Measurements from ENCODE around the gene TMPRSS7.

The TMPRSS7 gene, protein sequence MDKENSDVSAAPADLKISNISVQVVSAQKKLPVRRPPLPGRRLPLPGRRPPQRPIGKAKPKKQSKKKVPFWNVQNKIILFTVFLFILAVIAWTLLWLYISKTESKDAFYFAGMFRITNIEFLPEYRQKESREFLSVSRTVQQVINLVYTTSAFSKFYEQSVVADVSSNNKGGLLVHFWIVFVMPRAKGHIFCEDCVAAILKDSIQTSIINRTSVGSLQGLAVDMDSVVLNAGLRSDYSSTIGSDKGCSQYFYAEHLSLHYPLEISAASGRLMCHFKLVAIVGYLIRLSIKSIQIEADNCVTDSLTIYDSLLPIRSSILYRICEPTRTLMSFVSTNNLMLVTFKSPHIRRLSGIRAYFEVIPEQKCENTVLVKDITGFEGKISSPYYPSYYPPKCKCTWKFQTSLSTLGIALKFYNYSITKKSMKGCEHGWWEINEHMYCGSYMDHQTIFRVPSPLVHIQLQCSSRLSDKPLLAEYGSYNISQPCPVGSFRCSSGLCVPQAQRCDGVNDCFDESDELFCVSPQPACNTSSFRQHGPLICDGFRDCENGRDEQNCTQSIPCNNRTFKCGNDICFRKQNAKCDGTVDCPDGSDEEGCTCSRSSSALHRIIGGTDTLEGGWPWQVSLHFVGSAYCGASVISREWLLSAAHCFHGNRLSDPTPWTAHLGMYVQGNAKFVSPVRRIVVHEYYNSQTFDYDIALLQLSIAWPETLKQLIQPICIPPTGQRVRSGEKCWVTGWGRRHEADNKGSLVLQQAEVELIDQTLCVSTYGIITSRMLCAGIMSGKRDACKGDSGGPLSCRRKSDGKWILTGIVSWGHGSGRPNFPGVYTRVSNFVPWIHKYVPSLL

DNA sequence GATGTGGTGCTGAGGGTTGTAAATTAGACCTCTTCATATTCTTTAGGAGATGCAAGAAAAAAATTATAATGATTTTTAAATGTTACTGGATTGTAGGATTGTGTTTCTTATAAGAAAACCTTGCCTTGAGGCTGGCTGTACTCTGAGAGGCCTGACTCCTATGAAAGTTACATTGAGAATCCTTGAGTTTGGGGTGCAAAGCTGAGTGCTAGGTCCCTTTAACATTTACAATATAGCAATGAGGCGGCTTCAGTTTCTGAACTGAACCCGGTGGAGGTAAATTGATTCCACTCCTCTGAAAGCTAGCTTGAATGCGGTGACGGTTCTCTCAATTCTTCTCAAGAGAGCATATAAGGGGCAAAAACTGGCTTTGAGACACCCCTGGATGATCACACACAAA, at the start of gene TMPRSS7:
Gene TMPRSS7, plus strand, starts transcription at position 301 of the 400 bp plus-strand sequence. CDS start 110 bp downstream, outside the sequence.
- no peak for DNase-seq (ENCODE audit: low read depth in 3 of 3, low spot score in 1 of 3)

DNA sequence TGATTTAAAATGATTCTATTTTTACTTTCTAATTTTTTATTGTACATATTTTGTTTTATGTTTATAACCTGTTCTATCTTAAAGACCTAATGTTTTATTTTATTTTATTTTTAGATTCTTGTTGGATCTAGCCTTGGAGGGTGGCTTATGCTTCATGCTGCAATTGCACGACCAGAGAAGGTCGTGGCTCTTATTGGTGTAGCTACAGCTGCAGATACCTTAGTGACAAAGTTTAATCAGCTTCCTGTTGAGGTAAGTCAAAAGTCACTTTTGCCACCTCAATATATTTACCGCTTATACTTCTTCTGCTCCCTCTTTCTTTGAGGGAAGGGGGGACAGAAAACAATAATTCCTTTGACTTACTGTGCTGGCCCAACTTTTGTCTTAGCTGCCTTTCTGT, 47.7 kb upstream of the TMPRSS7 start:
- no peak for DNase-seq (ENCODE audit: low read depth in 3 of 3, low spot score in 1 of 3)

DNA sequence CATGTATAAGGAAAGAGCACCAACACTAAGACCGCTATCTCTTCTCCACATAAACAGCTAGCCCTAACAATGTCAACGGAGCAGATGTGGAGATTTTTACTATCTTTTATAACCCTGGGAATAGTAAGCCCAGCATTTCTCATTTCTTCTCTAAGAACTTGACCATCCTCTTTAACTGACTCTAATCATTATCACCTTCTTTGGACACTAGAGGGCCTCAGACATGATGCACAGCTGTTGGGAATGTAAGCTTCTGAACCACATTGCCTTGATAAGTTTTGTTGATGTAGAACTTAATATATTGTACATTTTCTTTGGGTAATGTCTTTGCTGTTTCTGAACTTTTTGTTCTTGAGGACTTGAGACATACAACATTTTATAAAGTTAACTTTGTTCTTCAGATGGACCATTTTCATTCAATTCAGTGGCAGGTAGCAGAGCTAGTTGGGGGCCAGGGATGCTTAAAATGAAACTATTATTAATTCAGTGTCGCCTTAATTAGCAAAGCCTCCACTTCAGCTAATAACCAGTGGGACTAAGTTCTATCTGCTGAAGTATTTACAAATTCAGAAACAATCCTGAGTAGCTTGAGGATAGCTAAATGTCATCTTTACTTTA, 45.4 kb upstream of the TMPRSS7 start:
- DNase-seq (ENCODE audit: low read depth in 3 of 3, low spot score in 1 of 3): no peak

DNA sequence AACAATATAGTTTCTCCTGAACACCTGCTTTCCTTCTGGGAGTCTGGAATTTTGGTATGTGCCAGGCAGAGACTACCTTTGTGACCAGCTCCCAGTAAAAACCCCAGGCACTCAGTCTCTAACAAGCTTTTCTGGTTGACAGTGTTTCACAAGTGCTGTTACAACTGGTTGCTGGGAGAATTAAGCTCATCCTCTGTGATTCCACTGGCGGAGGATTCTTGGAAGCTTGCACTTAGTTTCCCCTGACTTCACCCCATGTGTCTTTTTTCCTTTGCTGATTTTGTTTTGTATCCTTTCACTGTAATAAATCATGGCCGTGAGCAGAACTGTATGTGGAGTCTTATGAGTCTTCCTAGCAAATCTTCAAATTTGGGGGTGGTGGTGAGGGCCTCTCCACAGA, 41.5 kb upstream of the TMPRSS7 start:
- no peak for DNase-seq (ENCODE audit: low read depth in 3 of 3, low spot score in 1 of 3)

DNA sequence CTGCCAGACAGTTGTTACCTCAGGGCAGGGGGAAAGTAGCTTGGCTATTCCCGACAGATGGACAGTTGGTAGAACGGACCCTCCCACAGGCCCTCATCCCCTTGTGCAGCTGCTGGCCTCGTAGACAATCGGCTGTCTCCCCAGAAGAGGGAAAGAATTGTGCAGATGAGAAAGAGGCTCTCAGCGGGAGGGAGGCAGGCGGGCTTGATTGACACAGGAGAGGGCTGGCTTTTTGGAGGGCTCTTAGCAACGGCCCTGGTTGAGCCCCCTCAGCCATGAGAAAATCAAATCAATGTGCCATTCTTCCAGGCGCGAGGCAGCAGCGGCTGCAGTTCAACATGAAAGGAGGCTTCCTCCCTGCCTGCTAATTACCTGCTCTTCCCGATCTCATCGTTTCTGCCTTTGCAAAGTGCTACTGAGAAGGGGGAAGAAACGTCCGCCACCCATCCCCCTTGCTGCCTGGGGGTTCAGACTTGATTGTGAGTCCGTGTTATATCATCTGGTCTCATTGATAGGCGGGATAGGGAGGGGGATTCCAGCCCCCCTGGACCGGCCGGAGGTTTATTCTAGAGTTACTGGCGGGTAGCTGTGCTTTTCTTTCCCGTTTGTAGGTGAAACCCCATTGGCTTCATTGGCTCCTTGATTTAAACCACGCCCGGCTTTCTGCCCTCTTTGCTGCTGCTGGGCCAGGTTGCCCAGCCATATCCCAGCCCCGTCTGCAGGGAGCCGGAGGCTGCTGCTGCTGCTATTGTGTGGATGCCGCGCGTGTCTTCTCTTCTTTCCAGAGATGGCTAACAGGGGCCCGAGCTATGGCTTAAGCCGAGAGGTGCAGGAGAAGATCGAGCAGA, 35.7 kb upstream of the TMPRSS7 start, which contains the start of gene TAGLN3:
Gene TAGLN3, plus strand, starts transcription at position 287 of the 848 bp plus-strand sequence. Its CDS starts 501 bp downstream, at position 788.
- no peak for DNase-seq (ENCODE audit: low read depth in 3 of 3, low spot score in 1 of 3)

DNA sequence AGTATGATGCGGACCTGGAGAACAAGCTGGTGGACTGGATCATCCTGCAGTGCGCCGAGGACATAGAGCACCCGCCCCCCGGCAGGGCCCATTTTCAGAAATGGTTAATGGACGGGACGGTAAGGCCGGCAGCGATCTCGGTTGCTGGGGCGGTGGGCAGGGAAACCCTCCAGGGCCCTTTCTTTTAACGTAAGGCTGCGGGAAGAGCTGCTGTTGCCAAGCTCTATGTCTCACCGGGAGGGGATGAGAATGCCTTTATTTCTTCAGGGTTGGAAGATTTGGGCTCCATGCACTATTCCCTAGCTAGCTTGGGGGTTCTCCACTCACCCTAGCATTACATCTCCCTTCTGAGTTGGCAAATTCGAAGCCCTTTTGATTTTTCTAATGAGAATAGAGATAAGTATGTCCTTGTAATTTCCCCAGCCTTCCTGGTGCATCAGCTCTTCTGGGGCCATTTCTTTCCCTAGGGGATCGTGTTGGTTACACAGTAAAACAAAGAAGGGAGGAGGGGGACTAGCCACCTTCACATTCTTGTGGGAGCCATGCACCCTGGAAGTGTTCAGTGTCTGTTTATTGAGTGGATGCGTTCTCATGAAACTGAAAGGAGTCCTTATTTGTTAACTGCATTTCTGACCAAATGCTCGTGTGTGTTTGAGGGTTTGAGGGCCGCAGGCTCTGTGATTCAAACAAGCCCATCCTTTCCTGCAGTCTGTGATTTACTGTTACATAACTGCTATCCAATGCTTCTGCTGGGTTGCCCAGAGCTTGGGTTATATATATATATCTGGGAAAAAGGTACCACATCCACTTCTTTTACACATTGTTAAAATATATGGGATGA, 34.8 kb upstream of the TMPRSS7 start:
- no peak for DNase-seq (ENCODE audit: low read depth in 3 of 3, low spot score in 1 of 3)

DNA sequence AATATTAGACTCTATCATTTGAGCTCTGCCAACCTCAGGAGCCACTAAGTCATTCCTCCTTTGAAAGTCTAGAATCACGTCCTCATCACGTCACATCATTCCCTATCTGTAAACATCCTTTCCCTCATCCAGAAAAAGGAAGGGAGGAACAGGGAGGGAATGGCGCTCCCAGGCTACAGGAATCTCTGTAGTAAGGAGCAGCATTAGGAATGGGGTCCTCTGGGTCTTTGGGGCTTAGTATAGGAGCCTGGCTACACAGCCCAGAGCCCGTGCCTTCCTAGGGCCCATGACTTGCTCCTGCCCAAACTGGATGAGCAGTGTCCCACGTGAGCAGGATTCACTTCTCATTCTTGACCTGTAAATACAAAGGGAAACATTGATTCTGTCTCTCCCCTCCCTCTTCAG, 34.2 kb upstream of the TMPRSS7 start:
- DNase-seq (ENCODE audit: low read depth in 3 of 3, low spot score in 1 of 3): no peak

DNA sequence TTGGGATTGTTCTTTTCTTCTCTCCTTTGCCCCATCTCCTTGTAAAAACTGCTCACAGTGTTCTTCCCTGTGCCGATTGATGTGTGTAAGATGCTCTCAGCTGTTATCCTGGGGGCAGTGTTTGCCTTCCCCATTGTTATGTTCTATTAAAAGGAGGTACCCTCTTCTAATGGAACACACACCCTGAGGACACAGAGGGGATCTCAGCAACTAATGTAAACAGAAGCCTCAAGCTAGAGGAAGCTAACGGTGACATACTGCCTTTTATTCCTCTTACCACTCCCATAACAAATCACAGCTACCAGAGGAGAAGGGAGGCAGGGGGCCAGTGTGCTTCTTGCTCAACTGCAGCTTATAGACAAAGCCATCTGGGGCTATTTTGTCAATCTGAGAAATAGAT, 33.6 kb upstream of the TMPRSS7 start:
- DNase-seq (ENCODE audit: low read depth in 3 of 3, low spot score in 1 of 3): no peak

DNA sequence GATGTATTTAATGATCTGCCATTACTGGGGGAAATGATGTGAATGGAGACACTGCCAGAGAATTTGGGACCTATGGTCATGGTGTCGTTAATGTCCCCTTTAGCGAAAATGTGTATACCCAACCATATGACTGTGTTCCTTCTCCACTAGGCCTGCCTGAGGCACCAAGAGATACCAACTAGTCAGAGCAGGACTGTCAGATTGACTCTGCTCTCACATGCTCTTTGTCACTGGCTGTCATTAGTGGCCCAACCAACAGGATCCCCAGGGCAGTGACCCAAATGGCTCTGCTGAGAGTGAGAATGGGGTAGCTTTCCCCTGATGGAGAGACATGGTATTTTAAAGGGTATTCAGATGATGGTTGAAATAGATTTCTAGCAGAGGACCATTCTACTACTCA, 33.0 kb upstream of the TMPRSS7 start:
- DNase-seq (ENCODE audit: low read depth in 3 of 3, low spot score in 1 of 3): no peak

DNA sequence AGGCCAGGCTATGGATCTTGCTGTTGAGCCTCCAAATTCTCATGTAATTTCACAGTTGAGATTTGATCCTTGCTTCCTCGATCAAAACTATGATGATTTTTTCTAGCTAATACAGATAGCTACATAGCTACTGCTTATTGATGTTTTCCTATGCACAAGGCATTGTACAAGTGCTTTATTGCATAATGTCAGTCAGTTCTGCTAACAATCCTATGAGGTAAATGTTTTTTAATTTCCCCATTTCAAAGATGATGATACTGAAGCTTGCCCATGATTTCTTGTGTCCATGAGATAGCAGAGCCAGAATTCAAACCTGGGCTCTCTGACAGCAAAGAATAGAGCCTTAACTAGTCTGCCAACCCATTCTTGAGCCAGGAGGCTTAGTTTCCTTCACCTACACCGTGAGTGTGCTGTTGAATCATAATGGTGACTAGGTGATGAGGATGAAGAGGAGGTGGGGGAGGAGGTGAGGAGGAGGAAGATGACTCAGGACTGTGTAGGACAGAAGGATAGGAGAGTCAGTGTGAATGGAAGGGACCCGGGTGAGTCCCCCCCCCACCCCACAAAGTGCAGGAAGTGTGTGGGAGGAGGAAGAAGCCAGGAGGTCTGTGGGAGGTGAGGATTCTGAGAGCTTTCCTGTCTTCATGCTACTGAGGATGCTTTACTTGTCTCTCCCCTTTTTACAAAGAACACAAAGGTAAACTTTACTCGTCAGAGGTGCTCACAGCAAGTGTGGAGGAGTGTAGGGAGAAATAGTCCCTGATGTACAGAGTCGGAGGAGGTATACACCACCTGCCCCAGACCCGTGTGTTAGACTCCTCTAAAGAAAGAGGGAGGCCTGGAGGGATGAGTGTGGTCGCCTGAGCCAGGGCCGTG, 32.2 kb upstream of the TMPRSS7 start:
- DNase-seq (ENCODE audit: low read depth in 3 of 3, low spot score in 1 of 3): no peak

DNA sequence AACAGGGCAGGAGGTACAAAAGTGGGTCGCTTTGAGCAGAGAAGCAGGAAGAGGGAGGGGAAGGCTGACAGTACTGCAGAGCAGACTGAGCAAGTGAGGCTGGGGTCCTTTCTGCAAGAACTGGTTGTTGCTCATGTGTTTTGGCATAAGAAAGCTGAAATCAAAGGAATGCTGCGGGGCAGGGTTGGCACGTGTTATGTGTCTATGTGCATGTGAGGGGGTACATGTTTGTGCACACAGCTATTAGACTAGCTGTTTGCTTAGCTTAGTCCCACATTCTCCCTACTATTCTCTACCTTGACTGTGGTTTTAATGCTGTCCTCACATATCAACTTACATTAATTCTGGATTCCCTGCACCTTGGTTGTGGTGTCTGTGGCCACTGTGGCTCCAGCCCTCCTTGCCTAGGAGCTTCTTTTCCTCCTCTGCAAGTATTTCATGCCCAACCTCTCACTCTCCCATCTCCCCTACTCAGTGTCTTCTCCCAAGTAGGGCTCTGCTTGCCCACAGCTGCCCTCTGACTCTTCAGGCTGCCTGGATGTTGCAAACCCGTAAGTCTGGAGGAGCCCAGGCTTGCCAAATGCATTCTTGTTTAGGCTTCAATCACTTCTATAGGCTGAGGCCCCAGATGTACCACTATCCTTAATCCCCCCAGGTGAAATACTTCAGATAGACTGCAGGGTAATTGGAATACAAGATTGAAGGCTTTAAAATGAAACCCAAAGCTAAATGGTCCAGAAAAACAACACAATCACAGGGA, 31.0 kb upstream of the TMPRSS7 start:
- no peak for DNase-seq (ENCODE audit: low read depth in 3 of 3, low spot score in 1 of 3)

DNA sequence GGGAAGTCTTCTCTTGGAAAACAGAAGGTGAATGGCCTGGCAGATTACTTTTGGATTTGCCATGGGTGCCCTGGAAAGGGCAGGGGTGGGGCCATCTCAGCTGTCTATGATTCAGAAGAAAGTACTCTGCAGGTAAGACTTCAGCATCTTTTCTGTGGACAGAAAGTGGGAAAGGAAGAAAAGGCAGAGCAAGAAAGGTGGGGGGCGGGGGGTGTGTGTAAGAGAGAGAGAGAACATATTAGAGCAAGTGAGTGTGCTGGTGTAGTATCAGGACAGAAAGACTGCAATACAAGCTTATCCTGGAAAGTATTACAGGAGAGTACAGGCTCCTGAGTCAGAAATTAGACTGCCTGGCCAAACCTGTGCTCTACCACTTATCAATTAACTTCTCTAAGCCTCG, 30.3 kb upstream of the TMPRSS7 start:
- DNase-seq (ENCODE audit: low read depth in 3 of 3, low spot score in 1 of 3): no peak

DNA sequence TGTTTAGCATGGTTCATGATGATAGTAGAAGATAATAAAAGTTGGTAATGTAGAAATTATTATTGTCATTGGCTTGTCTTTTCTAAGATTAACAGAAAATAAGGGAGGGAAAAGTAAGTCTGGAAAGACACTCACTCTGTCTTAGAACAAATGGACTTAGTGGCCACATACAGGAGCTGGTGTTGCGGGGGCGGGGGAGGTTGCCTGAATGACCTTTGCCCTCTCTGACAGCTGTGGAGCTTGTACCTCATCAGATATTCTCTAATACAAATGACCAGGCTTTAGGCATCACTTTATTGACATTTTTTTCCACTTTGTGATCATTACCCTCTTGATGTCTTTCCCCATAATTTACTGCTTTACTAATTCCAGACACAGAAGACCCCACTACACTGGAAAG, 29.9 kb upstream of the TMPRSS7 start:
- no peak for DNase-seq (ENCODE audit: low read depth in 3 of 3, low spot score in 1 of 3)

DNA sequence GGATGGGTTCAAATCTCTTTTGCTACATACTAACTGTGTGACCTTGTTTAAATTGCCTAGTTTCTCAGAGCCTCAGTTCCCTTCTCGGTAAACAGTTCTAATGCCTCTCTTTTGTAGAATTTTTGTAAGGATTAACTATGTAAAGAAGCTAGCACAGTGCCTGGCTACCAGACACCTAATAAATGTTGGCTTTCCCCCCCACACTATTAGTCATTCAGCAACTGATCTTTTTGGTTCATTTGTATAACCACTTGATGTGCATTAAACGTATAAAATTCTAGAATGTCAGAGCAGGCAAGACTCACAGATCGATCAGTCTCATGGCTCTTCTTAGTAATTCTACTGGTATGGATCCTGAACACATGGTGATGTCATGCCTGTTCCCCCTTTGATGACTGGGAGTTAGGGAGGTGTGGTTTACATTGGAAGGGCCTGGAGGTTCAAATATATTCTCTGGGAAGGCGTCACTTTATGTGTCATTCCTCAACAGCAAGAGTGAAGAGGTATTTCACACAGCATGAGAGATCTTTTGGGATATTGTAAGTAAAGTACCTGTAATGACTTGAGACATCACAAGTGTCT, 29.4 kb upstream of the TMPRSS7 start:
- DNase-seq (ENCODE audit: low read depth in 3 of 3, low spot score in 1 of 3): no peak

DNA sequence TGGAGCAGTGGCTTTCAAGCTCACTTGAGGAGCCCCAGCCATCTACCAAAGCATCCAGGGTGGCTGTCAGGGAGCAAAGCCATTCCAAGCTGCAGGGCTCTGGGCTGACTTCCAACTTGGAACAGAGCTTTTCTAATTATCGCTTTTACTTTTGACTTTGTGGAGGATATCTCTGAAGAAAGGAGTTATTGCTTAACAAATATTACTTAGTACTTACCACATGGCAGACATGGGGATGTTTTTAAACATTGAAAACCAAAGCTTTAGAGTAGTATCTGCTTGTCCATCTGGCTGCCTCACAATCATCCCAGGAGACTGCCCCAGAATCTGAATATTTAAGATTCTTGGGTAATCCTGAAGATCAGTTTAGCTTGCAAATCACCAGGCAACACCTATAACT, 26.9 kb upstream of the TMPRSS7 start:
- DNase-seq (ENCODE audit: low read depth in 3 of 3, low spot score in 1 of 3): no peak

DNA sequence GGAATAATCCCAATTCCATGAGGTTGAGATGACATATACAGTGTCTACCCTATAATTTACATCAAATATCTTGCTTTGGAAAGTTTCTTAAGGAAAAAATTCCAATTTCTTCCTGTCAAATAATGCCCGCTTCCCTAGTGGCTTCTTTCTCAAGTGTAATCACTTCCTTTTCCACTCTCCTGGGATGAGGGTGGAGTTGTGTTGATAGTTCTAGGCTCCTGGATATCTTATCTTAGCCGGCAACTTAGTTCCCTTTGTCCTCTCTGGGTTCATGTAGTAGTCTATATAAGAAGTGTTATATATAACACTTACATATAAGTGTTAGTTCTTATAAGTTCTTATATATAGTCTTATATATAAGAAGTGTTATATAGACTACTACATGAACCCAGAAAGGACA, 24.9 kb upstream of the TMPRSS7 start:
- no peak for DNase-seq (ENCODE audit: low read depth in 3 of 3, low spot score in 1 of 3)

DNA sequence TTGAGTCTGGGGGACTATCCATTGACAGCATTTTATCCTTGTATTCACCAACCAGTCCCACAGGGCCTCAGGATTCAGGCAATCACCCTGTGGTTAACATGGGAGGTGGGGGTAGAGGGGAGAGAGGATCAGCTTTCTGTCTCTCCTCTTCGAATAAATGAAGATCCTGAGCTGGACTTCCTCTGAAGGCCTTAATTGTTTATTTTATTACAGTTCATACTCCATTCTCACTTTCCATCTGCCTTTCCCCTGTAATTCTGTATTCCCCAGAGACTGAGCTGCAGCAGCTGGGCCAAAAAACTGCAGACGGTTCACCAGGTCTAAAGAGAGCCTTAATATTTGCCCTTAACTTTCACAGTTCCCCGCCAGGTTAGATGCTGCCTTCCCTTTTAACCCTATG, 23.9 kb upstream of the TMPRSS7 start:
- no peak for DNase-seq (ENCODE audit: low read depth in 3 of 3, low spot score in 1 of 3)

DNA sequence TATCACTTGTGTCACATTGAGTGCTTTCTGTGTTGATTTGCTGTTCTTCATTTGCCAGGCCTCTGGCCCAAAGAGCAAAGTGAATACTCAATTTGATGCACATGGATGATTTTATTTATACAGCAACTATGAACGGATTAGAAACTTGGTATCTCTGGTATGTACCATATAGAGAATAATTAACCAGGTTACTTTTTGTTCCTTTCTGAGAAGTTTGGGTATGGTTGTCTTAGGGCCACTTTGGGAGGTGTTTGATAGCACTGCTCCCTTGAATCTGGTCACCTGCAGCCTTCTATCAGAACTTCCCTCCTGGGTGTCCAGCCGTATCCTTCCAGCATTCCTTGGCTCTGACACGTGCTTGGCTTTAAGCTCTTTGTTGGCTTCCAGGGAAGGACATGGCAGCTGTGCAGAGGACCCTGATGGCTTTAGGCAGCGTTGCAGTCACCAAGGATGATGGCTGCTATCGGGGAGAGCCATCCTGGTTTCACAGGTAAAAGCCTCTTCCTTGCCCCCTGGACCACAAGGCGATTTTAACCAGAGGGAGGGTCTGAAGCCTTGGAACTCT, 23.1 kb upstream of the TMPRSS7 start:
- DNase-seq (ENCODE audit: low read depth in 3 of 3, low spot score in 1 of 3): no peak

All from stimulated activated CD4-positive, alpha-beta T cell treated with anti-CD3 and anti-CD28 coated beads, TNF-alpha, amount 100 ng/mL, for 1 hour (primary cell).